SK-N-SH treated with all-trans-retinoic acid at 6 μM for 48 hours (cell line): ENCODE results near the gene B3GNT9.

Experiments used
- CSDC2 ChIP-seq: fragments of 250-450 bp; sonication (Bioruptor Pico); IDR thresholded peaks from 2 replicates; pipeline ENCODE4 v1.5.0; 2020; ENCODE audit warnings: mild to moderate bottlenecking, moderate library complexity
- RARB ChIP-seq: fragments of 250-450 bp; sonication (Bioruptor Pico); IDR thresholded peaks from 2 replicates; pipeline ENCODE4 v1.8.0; 2021; ENCODE audit warnings: mild to moderate bottlenecking, moderate library complexity
- TCF4 ChIP-seq: fragments of 250-450 bp; sonication (Bioruptor Pico); IDR thresholded peaks from 2 replicates; pipeline ENCODE4 v1.8.0; 2021; ENCODE audit warnings: mild to moderate bottlenecking, moderate library complexity, borderline replicate concordance
- ZFP30 ChIP-seq: fragments of 450-650 bp; formaldehyde crosslinking; IDR thresholded peaks from 2 replicates; pipeline ENCODE4 v1.5.0; 2022; ENCODE audit warnings: mild to moderate bottlenecking, moderate library complexity
- TF ChIP-seq, protein P1 (sequence below): fragments of 250-450 bp; sonication (Bioruptor Pico); IDR thresholded peaks from 2 replicates; pipeline ENCODE4 v1.5.1; 2020; ENCODE audit warnings: low read depth, mild to moderate bottlenecking, moderate library complexity

DNA sequence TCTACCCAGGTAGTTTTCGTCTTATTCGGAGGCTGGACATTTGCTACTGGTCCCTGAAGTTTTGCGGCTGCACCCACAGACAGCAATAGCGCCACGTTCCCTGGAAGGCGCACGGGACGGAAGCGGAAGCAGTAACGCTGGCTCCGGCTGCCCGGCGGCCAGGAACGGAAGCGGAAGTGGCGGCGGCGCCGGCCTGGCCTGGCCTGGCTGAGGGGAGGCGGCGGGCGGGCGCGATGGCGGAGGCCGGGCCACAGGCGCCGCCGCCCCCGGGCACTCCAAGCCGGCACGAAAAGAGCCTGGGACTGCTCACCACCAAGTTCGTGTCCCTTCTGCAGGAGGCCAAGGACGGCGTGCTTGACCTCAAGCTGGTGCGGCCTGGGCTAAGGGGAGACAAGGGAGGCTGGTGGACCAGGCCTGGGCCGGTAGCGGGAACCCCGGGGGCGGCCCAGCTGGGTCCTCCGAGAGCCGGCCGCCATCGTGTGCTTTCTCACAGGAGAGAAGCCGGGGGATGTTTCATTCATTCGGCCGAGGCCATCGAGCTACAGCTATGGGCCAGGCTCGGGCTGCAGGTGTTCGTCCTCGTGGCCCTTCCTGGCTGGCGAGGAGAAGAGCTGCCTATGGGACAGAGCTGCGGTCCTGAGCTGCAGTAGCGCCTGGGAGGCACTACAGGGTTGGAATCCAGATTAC, 41.3 kb upstream of the B3GNT9 start, which contains the start of gene E2F4:
- TF ChIP-seq RARB (CRISPR knock-in tag): no peak
- no peak; the same call in 1 of the 2 replicates for TF ChIP-seq CSDC2
- TF ChIP-seq TCF4 (CRISPR knock-in tag): no peak
- TF ChIP-seq, protein P1, sequence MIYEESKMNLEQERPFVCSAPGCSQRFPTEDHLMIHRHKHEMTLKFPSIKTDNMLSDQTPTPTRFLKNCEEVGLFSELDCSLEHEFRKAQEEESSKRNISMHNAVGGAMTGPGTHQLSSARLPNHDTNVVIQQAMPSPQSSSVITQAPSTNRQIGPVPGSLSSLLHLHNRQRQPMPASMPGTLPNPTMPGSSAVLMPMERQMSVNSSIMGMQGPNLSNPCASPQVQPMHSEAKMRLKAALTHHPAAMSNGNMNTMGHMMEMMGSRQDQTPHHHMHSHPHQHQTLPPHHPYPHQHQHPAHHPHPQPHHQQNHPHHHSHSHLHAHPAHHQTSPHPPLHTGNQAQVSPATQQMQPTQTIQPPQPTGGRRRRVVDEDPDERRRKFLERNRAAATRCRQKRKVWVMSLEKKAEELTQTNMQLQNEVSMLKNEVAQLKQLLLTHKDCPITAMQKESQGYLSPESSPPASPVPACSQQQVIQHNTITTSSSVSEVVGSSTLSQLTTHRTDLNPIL (CRISPR knock-in tag): no peak
- no peak for TF ChIP-seq ZFP30 (CRISPR knock-in tag)
